ENCODE results near the gene CDCA4. TPM values are rescaled to one million over a fixed set of nuclear protein-coding genes. Genes with fewer than 3 reads are reported as not detected.

CDCA4 gene
- total RNA-seq, 1 donor from 2014 or later: 21.5 TPM

DNA sequence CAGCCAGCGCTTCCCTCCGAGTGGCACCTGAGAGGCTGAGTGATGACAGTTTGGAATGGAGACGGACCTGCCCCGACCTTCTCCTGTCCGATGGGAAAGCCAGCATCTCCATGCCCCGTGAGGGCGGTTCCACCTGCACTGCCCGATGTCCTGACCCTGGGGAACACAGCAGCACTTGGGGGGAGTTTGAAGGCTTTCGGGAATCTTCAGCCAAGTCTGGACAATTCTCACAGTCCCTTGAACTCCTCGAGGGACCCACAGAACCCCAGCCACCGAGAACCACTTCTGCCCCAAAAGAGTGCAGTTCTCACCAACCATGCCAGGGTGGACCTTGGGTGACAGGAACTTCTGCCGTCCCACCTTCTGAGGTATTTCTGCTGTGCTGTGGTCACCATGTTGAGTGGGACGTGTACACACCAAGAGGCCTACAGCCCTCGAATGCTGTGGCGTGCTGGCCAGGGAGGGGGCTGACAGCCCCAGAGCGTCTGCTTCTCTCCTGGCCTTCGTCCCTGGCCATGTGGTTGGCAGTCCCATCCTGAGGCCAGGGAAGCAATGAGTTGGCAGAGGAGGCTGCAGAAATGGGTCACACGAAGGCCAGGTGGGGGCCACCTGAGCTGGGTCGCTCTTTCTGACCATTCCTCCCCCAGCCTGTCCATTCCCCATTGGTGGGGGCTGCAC lies 34.3 kb downstream of the CDCA4 start:
- Mint-ChIP-seq H3K27ac (peak overlapping the region; percentile 52), H3K27me3 (peaks cover 5% of the 10 kb centered on the region), H3K9me3 (ENCODE audit: low read depth) (no peaks in the 10 kb centered on the region), H3K4me1 (ENCODE audit: low read depth) (peaks cover 4% of the 10 kb centered on the region), H3K36me3 (ENCODE audit: insufficient read depth) (no peaks in the 10 kb centered on the region), H3K4me3 (ENCODE audit: low read depth) (peak overlapping the region; percentile 71)
- no peak for TF ChIP-seq CTCF (IDR thresholded peaks at IDR 0.05; ENCODE audit: unreplicated experiment)
- DNase-seq (ENCODE audit: low spot score, unreplicated experiment): no peak

DNA sequence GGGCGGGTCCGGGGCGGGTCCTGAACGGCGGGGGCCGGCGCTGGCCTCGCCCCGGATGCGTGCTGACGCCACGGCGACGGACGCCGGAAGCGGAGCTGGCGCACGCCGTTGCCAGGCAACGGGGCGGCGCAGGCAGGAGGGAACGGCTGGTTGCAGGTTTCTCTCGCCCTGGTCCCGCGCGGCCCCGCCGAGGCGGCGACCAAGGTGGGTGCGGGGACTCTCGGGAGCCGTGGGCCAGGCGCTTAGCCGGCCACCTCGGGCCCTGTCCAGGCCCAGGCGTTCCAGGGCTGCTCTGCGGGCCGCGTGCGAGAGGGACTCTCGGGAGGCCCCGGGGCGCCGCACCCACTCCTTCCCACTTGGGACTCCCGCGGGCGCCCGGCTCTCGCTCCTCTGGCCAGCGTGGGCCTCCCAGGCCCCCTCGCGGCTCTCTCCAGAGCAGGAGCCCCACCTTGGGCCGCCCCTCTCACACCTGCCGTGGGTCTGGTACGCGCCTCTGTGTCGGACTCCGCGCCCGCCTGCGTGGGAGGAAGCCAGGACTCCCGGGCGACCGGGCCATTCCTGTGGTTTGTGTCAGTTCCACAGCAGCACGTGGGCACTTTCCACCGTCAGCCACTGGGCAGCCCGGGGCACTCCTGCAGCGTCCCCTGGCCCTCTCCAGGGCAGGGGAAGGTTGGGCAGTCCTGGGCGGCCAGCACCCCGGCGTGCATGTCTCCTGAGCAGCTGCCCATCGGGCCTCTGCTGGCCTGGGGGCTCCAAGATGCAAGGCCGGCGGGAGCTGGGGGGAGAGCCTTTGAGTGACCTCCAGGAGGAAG lies 35.0 kb downstream of the CDCA4 start, which contains the start of gene CLBA1:
Gene CLBA1 (plus strand): TSS at position 114 of the 812 bp plus-strand sequence. CDS start 644 bp downstream, at position 758.
- Mint-ChIP-seq H3K9me3 (ENCODE audit: low read depth) (no peaks in the 10 kb centered on the region), H3K4me1 (ENCODE audit: low read depth) (peaks cover 4% of the 10 kb centered on the region), H3K36me3 (ENCODE audit: insufficient read depth) (no peaks in the 10 kb centered on the region), H3K27ac (peak within 1 kb of the TSS; percentile 52), H3K27me3 (peaks cover 9% of the 10 kb centered on the region), H3K4me3 (ENCODE audit: low read depth) (peak within 1 kb of the TSS; percentile 76)
- DNase-seq (ENCODE audit: low spot score, unreplicated experiment): peak; percentile 78
- TF ChIP-seq CTCF (IDR thresholded peaks at IDR 0.05; ENCODE audit: unreplicated experiment): no peak

- Mint-ChIP-seq H3K27me3 (peaks cover 25% of the 10 kb centered on the region), H3K36me3 (ENCODE audit: insufficient read depth) (no peaks in the 10 kb centered on the region), H3K27ac (peak overlapping the region; percentile 16), H3K9me3 (ENCODE audit: low read depth) (no peaks in the 10 kb centered on the region), H3K4me3 (ENCODE audit: low read depth) (peak overlapping the region; percentile 76), H3K4me1 (ENCODE audit: low read depth) (peaks cover 4% of the 10 kb centered on the region)
- no peak for DNase-seq (ENCODE audit: low spot score, unreplicated experiment)
- TF ChIP-seq CTCF (IDR thresholded peaks at IDR 0.05; ENCODE audit: unreplicated experiment): no peak
Measured at GRCh38 chr14:104984056-104984894, 36.6 kb downstream of the CDCA4 start.

GRCh38 chr14:104983231-104983721 lies 37.6 kb downstream of the CDCA4 start:
- H3K4me3 Mint-ChIP-seq (ENCODE audit: low read depth): no peak overlapping the region
- TF ChIP-seq CTCF (IDR thresholded peaks at IDR 0.05; ENCODE audit: unreplicated experiment): no peak
- H3K27ac Mint-ChIP-seq: peak overlapping the region; percentile 67
- H3K4me1 Mint-ChIP-seq (ENCODE audit: low read depth): peaks cover 6% of the 10 kb centered on the region
- peaks cover 34% of the 10 kb centered on the region for H3K27me3 Mint-ChIP-seq
- no peaks in the 10 kb centered on the region for H3K9me3 Mint-ChIP-seq (ENCODE audit: low read depth)
- DNase-seq (ENCODE audit: low spot score, unreplicated experiment): no peak
- no peaks in the 10 kb centered on the region for H3K36me3 Mint-ChIP-seq (ENCODE audit: insufficient read depth)

Measured in progenitor cell of endocrine pancreas (in vitro differentiated cells).